Measurements from ENCODE around the gene PCDHB11. TPM values are rescaled to one million over a fixed set of nuclear protein-coding genes. Genes with fewer than 3 reads are reported as not detected.
"Not testable (repeated sequence)": the region's sequence is repeated elsewhere in the genome, so short reads cannot be mapped to it uniquely, and the experiment has no call there.

The PCDHB11 gene
- total RNA-seq, 1 donor from 2014 or later: 2.0 TPM

- Mint-ChIP-seq H3K36me3 (peaks cover 18% of the 10 kb centered on the region), H3K27me3 (no peaks in the 10 kb centered on the region)
These were observed 45.9 kb downstream of the PCDHB11 start, which contains the start of gene PCDHB15 for GRCh38 chr5:141245250-141245717. PCDHB15 (plus strand) TSS chr5:141245395; CDS start chr5:141245579, 184 bp downstream.

DNA sequence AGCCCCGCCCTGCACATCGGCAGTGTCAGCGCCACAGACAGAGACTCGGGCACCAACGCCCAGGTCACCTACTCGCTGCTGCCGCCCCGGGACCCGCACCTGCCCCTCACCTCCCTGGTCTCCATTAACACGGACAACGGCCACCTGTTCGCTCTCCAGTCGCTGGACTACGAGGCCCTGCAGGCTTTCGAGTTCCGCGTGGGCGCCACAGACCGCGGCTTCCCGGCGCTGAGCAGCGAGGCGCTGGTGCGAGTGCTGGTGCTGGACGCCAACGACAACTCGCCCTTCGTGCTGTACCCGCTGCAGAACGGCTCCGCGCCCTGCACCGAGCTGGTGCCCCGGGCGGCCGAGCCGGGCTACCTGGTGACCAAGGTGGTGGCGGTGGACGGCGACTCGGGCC lies 47.5 kb downstream of the PCDHB11 start:
- H3K36me3 Mint-ChIP-seq: peaks cover 16% of the 10 kb centered on the region
- not testable (repeated sequence) for H3K4me1 Mint-ChIP-seq (ENCODE audit: unreplicated experiment)

More at GRCh38 chr5:141245250-141245717, 45.9 kb downstream of the PCDHB11 start, which contains the start of gene PCDHB15:
- Mint-ChIP-seq H3K4me3 (peak within 1 kb of the TSS; percentile 84), H3K27ac (no peak within 1 kb of the TSS), H3K4me1 (ENCODE audit: unreplicated experiment) (no peaks in the 10 kb centered on the region), H3K9me3 (peaks cover 25% of the 10 kb centered on the region)
- no peak for DNase-seq (ENCODE audit: extremely low spot score, unreplicated experiment)
- TF ChIP-seq, protein P1, sequence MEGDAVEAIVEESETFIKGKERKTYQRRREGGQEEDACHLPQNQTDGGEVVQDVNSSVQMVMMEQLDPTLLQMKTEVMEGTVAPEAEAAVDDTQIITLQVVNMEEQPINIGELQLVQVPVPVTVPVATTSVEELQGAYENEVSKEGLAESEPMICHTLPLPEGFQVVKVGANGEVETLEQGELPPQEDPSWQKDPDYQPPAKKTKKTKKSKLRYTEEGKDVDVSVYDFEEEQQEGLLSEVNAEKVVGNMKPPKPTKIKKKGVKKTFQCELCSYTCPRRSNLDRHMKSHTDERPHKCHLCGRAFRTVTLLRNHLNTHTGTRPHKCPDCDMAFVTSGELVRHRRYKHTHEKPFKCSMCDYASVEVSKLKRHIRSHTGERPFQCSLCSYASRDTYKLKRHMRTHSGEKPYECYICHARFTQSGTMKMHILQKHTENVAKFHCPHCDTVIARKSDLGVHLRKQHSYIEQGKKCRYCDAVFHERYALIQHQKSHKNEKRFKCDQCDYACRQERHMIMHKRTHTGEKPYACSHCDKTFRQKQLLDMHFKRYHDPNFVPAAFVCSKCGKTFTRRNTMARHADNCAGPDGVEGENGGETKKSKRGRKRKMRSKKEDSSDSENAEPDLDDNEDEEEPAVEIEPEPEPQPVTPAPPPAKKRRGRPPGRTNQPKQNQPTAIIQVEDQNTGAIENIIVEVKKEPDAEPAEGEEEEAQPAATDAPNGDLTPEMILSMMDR (conservative IDR thresholded peaks at IDR 0.05): peak; percentile 67

DNA sequence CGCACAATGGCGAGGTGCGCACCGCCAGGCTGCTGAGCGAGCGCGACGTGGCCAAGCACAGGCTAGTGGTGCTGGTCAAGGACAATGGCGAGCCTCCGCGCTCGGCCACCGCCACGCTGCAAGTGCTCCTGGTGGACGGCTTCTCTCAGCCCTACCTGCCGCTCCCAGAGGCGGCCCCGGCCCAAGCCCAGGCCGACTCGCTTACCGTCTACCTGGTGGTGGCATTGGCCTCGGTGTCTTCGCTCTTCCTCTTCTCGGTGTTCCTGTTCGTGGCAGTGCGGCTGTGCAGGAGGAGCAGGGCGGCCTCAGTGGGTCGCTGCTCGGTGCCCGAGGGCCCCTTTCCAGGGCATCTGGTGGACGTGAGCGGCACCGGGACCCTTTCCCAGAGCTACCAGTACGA lies 48.0 kb downstream of the PCDHB11 start:
- peaks cover 15% of the 10 kb centered on the region for H3K36me3 Mint-ChIP-seq
- H3K27me3 Mint-ChIP-seq, H3K27ac Mint-ChIP-seq: not testable (repeated sequence)

More for the DNA sequence above, 47.5 kb downstream of the PCDHB11 start:
- peaks cover 19% of the 10 kb centered on the region for H3K9me3 Mint-ChIP-seq
- not testable (repeated sequence) for H3K4me3 Mint-ChIP-seq; DNase-seq (ENCODE audit: extremely low spot score, unreplicated experiment); H3K27ac Mint-ChIP-seq; H3K27me3 Mint-ChIP-seq

DNA sequence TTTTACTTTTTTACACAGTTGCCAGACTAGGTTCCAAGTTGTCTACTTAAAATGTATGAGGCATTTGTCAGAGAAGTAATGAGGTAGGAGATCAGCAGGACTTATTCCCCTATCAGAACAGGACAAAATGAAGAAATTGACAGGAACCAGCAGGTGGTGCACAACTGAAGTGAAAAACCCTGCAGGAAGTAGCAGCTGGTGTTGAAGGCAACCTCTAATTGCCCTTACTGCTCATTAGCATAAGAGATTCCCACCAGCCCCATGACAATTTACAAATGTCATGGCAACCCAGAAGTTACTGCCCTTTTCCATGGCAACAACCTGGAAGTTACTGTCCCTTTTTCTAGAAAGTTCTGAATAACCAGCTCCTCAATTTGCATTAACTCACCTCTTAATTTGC lies 51.1 kb downstream of the PCDHB11 start:
- TF ChIP-seq, protein P1 (conservative IDR thresholded peaks at IDR 0.05): no peak
- Mint-ChIP-seq H3K4me1 (ENCODE audit: unreplicated experiment) (no peaks in the 10 kb centered on the region), H3K36me3 (peaks cover 12% of the 10 kb centered on the region), H3K9me3 (peaks cover 23% of the 10 kb centered on the region), H3K4me3 (no peak overlapping the region), H3K27me3 (no peaks in the 10 kb centered on the region), H3K27ac (no peak overlapping the region)
- no peak for DNase-seq (ENCODE audit: extremely low spot score, unreplicated experiment)

More for the DNA sequence above, 48.0 kb downstream of the PCDHB11 start:
- H3K9me3 Mint-ChIP-seq: peaks cover 19% of the 10 kb centered on the region
- DNase-seq (ENCODE audit: extremely low spot score, unreplicated experiment); H3K4me3 Mint-ChIP-seq; H3K4me1 Mint-ChIP-seq (ENCODE audit: unreplicated experiment): not testable (repeated sequence)

Other genes starting within 250 kb of the PCDHB11 start
- 2.7 and 3.5 TPM in 2 replicates for gene PCDHAC2, start 233.2 kb upstream of the PCDHB11 start, total RNA-seq (ENCODE audit: low replicate concordance)
- gene PCDHB1, start 148.3 kb upstream of the PCDHB11 start, total RNA-seq (ENCODE audit: low replicate concordance): 0.05 and 0.24 TPM in 2 replicates
- gene PCDHB2, start 105.0 kb upstream of the PCDHB11 start, total RNA-seq (ENCODE audit: low replicate concordance): 33.7 and 36.3 TPM in 2 replicates
- gene PCDHB3, start 99.2 kb upstream of the PCDHB11 start, total RNA-seq (ENCODE audit: low replicate concordance): 3.9 and 5.4 TPM in 2 replicates
- gene PCDHB4, start 77.8 kb upstream of the PCDHB11 start, total RNA-seq (ENCODE audit: low replicate concordance): 1.3 and 2.7 TPM in 2 replicates
- 7.3 and 28.8 TPM in 2 replicates for gene PCDHB5, start 64.4 kb upstream of the PCDHB11 start, total RNA-seq (ENCODE audit: low replicate concordance)
- gene PCDHB6, start 49.6 kb upstream of the PCDHB11 start, total RNA-seq (ENCODE audit: low replicate concordance): 0.80 and 0.95 TPM in 2 replicates
- 0.29 and 0.63 TPM in 2 replicates for gene PCDHB7, start 27.0 kb upstream of the PCDHB11 start, total RNA-seq (ENCODE audit: low replicate concordance)
- 0.99 and 3.9 TPM in 2 replicates for gene PCDHB8, start 21.8 kb upstream of the PCDHB11 start, total RNA-seq (ENCODE audit: low replicate concordance)
- 3.1 and 6.9 TPM in 2 replicates for gene PCDHB16, start 17.2 kb upstream of the PCDHB11 start, total RNA-seq (ENCODE audit: low replicate concordance)
- 2.2 and 2.8 TPM in 2 replicates for gene PCDHB9, start 12.5 kb upstream of the PCDHB11 start, total RNA-seq (ENCODE audit: low replicate concordance)
- gene PCDHB10, start 7.3 kb upstream of the PCDHB11 start, total RNA-seq (ENCODE audit: low replicate concordance): 2.1 and 3.2 TPM in 2 replicates
- 1.4 and 2.3 TPM in 2 replicates for gene PCDHB12, start 9.1 kb downstream of the PCDHB11 start, total RNA-seq (ENCODE audit: low replicate concordance)
- gene PCDHB13, start 14.3 kb downstream of the PCDHB11 start, total RNA-seq (ENCODE audit: low replicate concordance): 2.3 and 4.7 TPM in 2 replicates
- 3.1 and 3.7 TPM in 2 replicates for gene PCDHB14, start 23.7 kb downstream of the PCDHB11 start, total RNA-seq (ENCODE audit: low replicate concordance)
- 3.3 and 3.8 TPM in 2 replicates for gene PCDHB15, start 45.8 kb downstream of the PCDHB11 start, total RNA-seq (ENCODE audit: low replicate concordance)
- gene SLC25A2, start 104.4 kb downstream of the PCDHB11 start, total RNA-seq (ENCODE audit: low replicate concordance): 0.45 and 0.92 TPM in 2 replicates
- gene TAF7, start 121.2 kb downstream of the PCDHB11 start, total RNA-seq (ENCODE audit: low replicate concordance): 87.0 and 92.0 TPM in 2 replicates
- gene PCDHGA1, start 130.9 kb downstream of the PCDHB11 start, total RNA-seq (ENCODE audit: low replicate concordance): 0.31 and 0.74 TPM in 2 replicates
- 0.17 and 0.69 TPM in 2 replicates for gene PCDHGA2, start 139.1 kb downstream of the PCDHB11 start, total RNA-seq (ENCODE audit: low replicate concordance)
- 0.27 and 2.3 TPM in 2 replicates for gene PCDHGA3, start 144.2 kb downstream of the PCDHB11 start, total RNA-seq (ENCODE audit: low replicate concordance)
- 1.1 and 1.8 TPM in 2 replicates for gene PCDHGB1, start 150.5 kb downstream of the PCDHB11 start, total RNA-seq (ENCODE audit: low replicate concordance)
- 0.75 and 1.5 TPM in 2 replicates for gene PCDHGA4, start 155.4 kb downstream of the PCDHB11 start, total RNA-seq (ENCODE audit: low replicate concordance)
- gene PCDHGB2, start 160.4 kb downstream of the PCDHB11 start, total RNA-seq (ENCODE audit: low replicate concordance): 0.94 and 0.95 TPM in 2 replicates
- 0.39 and 0.88 TPM in 2 replicates for gene PCDHGA5, start 164.5 kb downstream of the PCDHB11 start, total RNA-seq (ENCODE audit: low replicate concordance)
- gene PCDHGB3, start 170.6 kb downstream of the PCDHB11 start, total RNA-seq (ENCODE audit: low replicate concordance): 0.39 and 1.2 TPM in 2 replicates
- 0.41 and 0.86 TPM in 2 replicates for gene PCDHGA6, start 174.3 kb downstream of the PCDHB11 start, total RNA-seq (ENCODE audit: low replicate concordance)
- 0.31 and 0.40 TPM in 2 replicates for gene PCDHGA7, start 183.1 kb downstream of the PCDHB11 start, total RNA-seq (ENCODE audit: low replicate concordance)
- 13.0 and 15.6 TPM in 2 replicates for gene PCDHGB4, start 188.1 kb downstream of the PCDHB11 start, total RNA-seq (ENCODE audit: low replicate concordance)
- 1.3 and 2.1 TPM in 2 replicates for gene PCDHGA8, start 193.0 kb downstream of the PCDHB11 start, total RNA-seq (ENCODE audit: low replicate concordance)
- gene PCDHGB5, start 198.3 kb downstream of the PCDHB11 start, total RNA-seq (ENCODE audit: low replicate concordance): 2.6 and 8.1 TPM in 2 replicates
- gene PCDHGA9, start 203.2 kb downstream of the PCDHB11 start, total RNA-seq (ENCODE audit: low replicate concordance): 0.97 and 2.2 TPM in 2 replicates
- 4.9 and 39.4 TPM in 2 replicates for gene PCDHGB6, start 208.4 kb downstream of the PCDHB11 start, total RNA-seq (ENCODE audit: low replicate concordance)
- 9.8 and 18.5 TPM in 2 replicates for gene PCDHGA10, start 213.4 kb downstream of the PCDHB11 start, total RNA-seq (ENCODE audit: low replicate concordance)
- gene PCDHGB7, start 218.1 kb downstream of the PCDHB11 start, total RNA-seq (ENCODE audit: low replicate concordance): 4.4 and 8.5 TPM in 2 replicates
- 2.6 TPM in 2 replicates for gene PCDHGA11, start 221.4 kb downstream of the PCDHB11 start, total RNA-seq (ENCODE audit: low replicate concordance)
- 1.2 and 1.7 TPM in 2 replicates for gene PCDHGA12, start 230.9 kb downstream of the PCDHB11 start, total RNA-seq (ENCODE audit: low replicate concordance)